PFSK-1 (cell line): ENCODE data around the gene LOXL4.

Experiments used
- FOXP2 ChIP-seq: optimal IDR thresholded peaks from 2 replicates; pipeline ENCODE3; 2011; ENCODE audit warnings: borderline replicate concordance, control low read depth, inconsistent platforms; ENCODE audit not compliant: insufficient read depth; ENCODE audit errors: extremely low read length, extremely low read depth
- POLR2AphosphoS5 ChIP-seq: IDR thresholded peaks from 2 replicates; pipeline ENCODE4 v1.6.1; 2012; ENCODE audit warnings: low read depth, mild to moderate bottlenecking, control low read depth, low read length, moderate library complexity
- REST ChIP-seq, 2 experiments: IDR thresholded peaks; 2 replicates each; pipeline versions ENCODE4 v1.6.1 to v1.8.0; 2011 to 2012; ENCODE audit warnings: low read depth in 2 of 2, low read length in 2 of 2, control low read depth in 1 of 2, inconsistent platforms in 1 of 2, mild to moderate bottlenecking in 1 of 2, moderate library complexity in 1 of 2; ENCODE audit not compliant: insufficient read depth in 1 of 2
- SIN3A ChIP-seq: IDR thresholded peaks from 2 replicates; pipeline ENCODE4 v1.6.1; 2012; ENCODE audit warnings: mild to moderate bottlenecking, low read length, moderate library complexity, borderline replicate concordance; ENCODE audit not compliant: insufficient read depth
- TAF1 ChIP-seq: IDR thresholded peaks from 2 replicates; pipeline ENCODE4 v1.6.1; 2012; ENCODE audit warnings: low read length, control low read depth, borderline replicate concordance; ENCODE audit not compliant: insufficient read depth

Gene LOXL4

DNA sequence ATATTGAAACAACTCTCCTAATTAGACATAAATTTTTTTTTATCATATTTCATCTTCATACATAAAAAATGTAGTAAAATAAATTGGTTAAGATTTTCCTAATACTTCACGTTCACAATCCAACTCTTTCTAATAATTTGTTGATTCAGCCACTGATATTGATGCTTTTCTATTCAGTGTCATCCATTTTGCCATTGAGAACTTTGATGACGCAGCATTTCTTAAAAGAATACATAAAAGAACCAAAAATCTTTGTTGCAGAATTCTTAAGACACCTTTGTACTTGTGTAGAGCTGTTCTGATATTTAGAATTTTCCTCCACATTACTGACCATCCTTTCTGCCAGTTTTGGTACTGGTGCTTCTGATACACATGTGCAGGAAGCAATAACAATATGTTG is 52.6 kb downstream of the LOXL4 start:
- TF ChIP-seq TAF1 (no peak), SIN3A (no peak), POLR2AphosphoS5 (no peak), REST (IDR thresholded peaks at IDR 0.05; ENCODE audit: insufficient read depth in 1 of 2, low read depth in 2 of 2, low read length in 2 of 2) (no peak), FOXP2 (no peak)

DNA sequence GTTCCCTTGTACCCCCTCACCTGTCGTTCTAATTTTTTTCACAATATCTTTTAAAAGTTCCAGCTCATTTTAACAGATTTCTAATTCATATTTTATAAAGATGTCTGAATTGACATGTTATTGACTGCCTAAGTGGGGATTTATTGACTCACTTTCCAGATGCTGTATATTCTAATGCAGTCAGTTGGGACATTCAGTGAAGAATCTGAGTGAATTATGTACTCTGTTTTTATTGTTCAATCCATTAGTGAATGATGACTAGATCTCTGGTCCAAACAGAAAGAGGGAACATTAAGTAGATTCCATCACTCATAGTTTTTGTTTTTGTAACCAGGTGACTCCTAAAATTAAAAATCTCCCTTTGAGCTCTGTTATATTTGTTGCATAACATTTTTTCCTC is 54.3 kb downstream of the LOXL4 start:
- TF ChIP-seq TAF1 (no peak), REST (IDR thresholded peaks at IDR 0.05; ENCODE audit: insufficient read depth in 1 of 2, low read depth in 2 of 2, low read length in 2 of 2) (no peak), POLR2AphosphoS5 (no peak), SIN3A (no peak), FOXP2 (no peak)

GRCh38 chr10:98212196-98212595 is 55.8 kb downstream of the LOXL4 start:
- no peak for TF ChIP-seq POLR2AphosphoS5
- TF ChIP-seq TAF1: no peak
- no peak for TF ChIP-seq REST (IDR thresholded peaks at IDR 0.05; ENCODE audit: insufficient read depth in 1 of 2, low read depth in 2 of 2, low read length in 2 of 2)
- no peak for TF ChIP-seq FOXP2
- TF ChIP-seq SIN3A: no peak

- TF ChIP-seq FOXP2 (no peak), SIN3A (no peak), TAF1 (no peak), REST (IDR thresholded peaks at IDR 0.05; ENCODE audit: insufficient read depth in 1 of 2, low read depth in 2 of 2, low read length in 2 of 2) (no peak), POLR2AphosphoS5 (no peak)
Observed at GRCh38 chr10:98209441-98209840, 58.6 kb downstream of the LOXL4 start.

GRCh38 chr10:98208925-98209324 is 59.1 kb downstream of the LOXL4 start:
- TF ChIP-seq SIN3A (no peak), FOXP2 (no peak), POLR2AphosphoS5 (no peak), TAF1 (no peak)
